ENCODE results near the gene OCSTAMP.
A peak's percentile ranks its signal among the peaks of the same experiment; 100 is the strongest.

OCSTAMP gene

GRCh38 chr20:46520976-46521579, 29.4 kb downstream of the OCSTAMP start:
- peak; percentile 19 for DNase-seq (ENCODE audit: extremely low read depth, low read depth)
- TF ChIP-seq CTCF (IDR thresholded peaks at IDR 0.05; ENCODE audit: low read depth, low read length, missing control alignments) = peak; percentile 64
- H3K4me3 ChIP-seq (replicated peaks; ENCODE audit: low read depth, low read length) = no peak overlapping the region

DNA sequence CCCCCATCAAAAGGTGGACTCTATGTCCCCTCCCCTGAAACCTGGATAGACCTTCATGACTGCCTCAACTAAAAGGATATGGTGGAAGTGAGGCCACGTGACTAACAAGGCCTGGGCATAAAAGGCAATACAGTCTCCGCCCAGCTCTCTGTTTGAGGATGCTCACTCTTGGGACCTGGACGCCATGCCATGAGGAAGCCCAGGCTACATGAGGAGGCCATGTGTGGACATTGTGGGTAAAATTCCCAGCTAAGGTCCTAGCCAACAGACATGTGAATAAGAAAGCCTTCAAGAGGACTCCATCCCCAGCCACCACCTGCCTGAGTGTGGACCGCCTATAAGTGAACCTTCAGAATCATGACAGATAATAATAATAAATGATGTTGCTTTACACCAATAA, 29.9 kb downstream of the OCSTAMP start:
- no peak for DNase-seq (ENCODE audit: extremely low read depth, low read depth)
- TF ChIP-seq CTCF (IDR thresholded peaks at IDR 0.05; ENCODE audit: low read depth, low read length, missing control alignments) = no peak
- H3K4me3 ChIP-seq (replicated peaks; ENCODE audit: low read depth, low read length) = no peak overlapping the region

GRCh38 chr20:46519471-46520068, 30.9 kb downstream of the OCSTAMP start:
- no peak for TF ChIP-seq CTCF (IDR thresholded peaks at IDR 0.05; ENCODE audit: low read depth, low read length, missing control alignments)
- DNase-seq (ENCODE audit: extremely low read depth, low read depth) = no peak
- no peak overlapping the region for H3K4me3 ChIP-seq (replicated peaks; ENCODE audit: low read depth, low read length)

- TF ChIP-seq CTCF (IDR thresholded peaks at IDR 0.05; ENCODE audit: low read depth, low read length, missing control alignments) = no peak
- H3K4me3 ChIP-seq (replicated peaks; ENCODE audit: low read depth, low read length) = peak within 1 kb of the TSS; percentile 49
- DNase-seq (ENCODE audit: extremely low read depth, low read depth) = no peak
These were observed 37.3 kb downstream of the OCSTAMP start, which contains the start of gene ZNF334 for GRCh38 chr20:46512943-46513844. Gene ZNF334 (minus strand): TSS chr20:46513559. CDS start chr20:46512102, 1,457 bp downstream.

DNA sequence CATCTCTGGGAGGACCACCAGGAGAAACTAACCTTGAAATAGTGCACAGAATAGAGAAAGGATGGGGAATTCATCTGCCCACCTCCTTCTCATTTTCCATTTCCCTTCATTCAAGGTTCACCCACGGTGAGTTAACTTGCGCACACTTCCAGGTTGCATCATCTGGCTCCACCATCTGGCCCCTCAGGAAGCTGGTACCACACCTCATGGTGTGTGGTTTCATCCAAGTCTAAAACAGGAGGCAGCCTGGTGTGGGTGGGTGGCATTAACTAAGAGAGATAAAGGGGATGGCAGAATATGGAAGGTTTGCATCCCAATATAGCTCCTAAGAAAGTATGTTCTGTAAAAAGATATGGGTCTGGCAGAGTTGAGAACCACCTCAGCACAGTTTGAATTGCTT, 40.9 kb downstream of the OCSTAMP start:
- no peak for TF ChIP-seq CTCF (IDR thresholded peaks at IDR 0.05; ENCODE audit: low read depth, low read length, missing control alignments)
- no peak for DNase-seq (ENCODE audit: extremely low read depth, low read depth)
- no peak overlapping the region for H3K4me3 ChIP-seq (replicated peaks; ENCODE audit: low read depth, low read length)

DNA sequence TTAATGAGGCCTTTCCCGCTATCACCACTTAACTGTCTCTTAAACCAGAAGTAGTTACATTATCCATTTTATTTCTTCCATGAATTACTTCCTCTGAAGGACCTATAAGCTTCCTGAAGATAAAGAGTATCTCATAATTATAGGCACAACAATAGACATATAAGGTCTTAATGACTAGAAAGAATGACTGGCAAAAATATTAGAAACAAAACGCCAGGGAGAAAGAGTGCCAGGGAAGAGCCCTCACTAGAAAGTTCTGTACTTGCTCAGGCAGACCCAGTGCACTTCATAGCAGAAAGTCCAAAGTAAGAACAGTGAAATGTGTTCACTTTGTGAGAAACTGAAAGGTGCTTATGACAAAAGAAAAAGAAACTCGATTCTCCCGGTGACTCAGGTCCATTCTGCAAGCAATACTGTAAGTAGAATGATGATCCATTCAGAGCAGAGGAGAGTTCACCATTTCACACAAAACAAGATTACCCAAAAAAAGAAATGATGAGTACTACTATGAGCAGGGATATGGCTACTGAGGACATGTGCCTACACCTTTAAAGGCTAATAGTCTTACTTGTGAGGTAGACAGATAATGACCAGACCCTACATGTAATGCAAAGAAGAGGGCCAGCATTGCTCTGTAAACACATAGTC, 42.6 kb downstream of the OCSTAMP start:
- no peak for DNase-seq (ENCODE audit: extremely low read depth, low read depth)
- TF ChIP-seq CTCF (IDR thresholded peaks at IDR 0.05; ENCODE audit: low read depth, low read length, missing control alignments) = no peak

More for the DNA sequence above, 42.6 kb downstream of the OCSTAMP start:
- no peak overlapping the region for H3K4me3 ChIP-seq (replicated peaks; ENCODE audit: low read depth, low read length)

Measured in HFF-Myc (cell line).